Progenitor cell of endocrine pancreas (in vitro differentiated cells): ENCODE results near the gene TMEM130. TPM values are rescaled to one million over a fixed set of nuclear protein-coding genes. Genes with fewer than 3 reads are reported as not detected.

Experiments used
- DNase-seq: peaks from one replicate; pipeline ENCODE4 v3.0.0; 2021; ENCODE audit warnings: low spot score; ENCODE audit not compliant: unreplicated experiment
- H3K27ac Mint-ChIP-seq: 2 replicates; pipeline ENCODE4 v1.8.0; 2021; ENCODE audit warnings: mild to moderate bottlenecking, moderate library complexity, mixed read lengths
- H3K27me3 Mint-ChIP-seq: 2 replicates; pipeline ENCODE4 v1.8.0; 2021; ENCODE audit warnings: mixed read lengths
- H3K36me3 Mint-ChIP-seq: 2 replicates; pipeline ENCODE4 v1.8.0; 2022; ENCODE audit warnings: mixed read lengths; ENCODE audit not compliant: insufficient read depth
- H3K4me1 Mint-ChIP-seq: 2 replicates; pipeline ENCODE4 v1.8.0; 2021; ENCODE audit warnings: low read depth, mixed read lengths
- H3K4me3 Mint-ChIP-seq: 2 replicates; pipeline ENCODE4 v1.8.0; 2021; ENCODE audit warnings: low read depth, mild to moderate bottlenecking, moderate library complexity, mixed read lengths
- H3K9me3 Mint-ChIP-seq: 2 replicates; pipeline ENCODE4 v1.8.0; 2021; ENCODE audit warnings: low read depth, mixed read lengths
- total RNA-seq: library from RNA; stranded (reverse); gene quantifications from 2 replicates; pipeline ENCODE4 v1.2.1, GENCODE V29; 2021
- TF ChIP-seq, protein P1 (sequence below): fragments of 200-600 bp; sonication (generic); IDR thresholded peaks from one replicate; pipeline ENCODE4 v1.5.0; 2021; ENCODE audit warnings: antibody characterized with exemption, mild to moderate bottlenecking; ENCODE audit not compliant: unreplicated experiment

TMEM130 gene
- total RNA-seq, 1 donor from 2014 or later, result 0.60 TPM

- H3K4me3 Mint-ChIP-seq, result no peak overlapping the region
- H3K27me3 Mint-ChIP-seq, result no peaks in the 10 kb centered on the region
- DNase-seq, result no peak
- peaks cover 4% of the 10 kb centered on the region for H3K4me1 Mint-ChIP-seq
- H3K36me3 Mint-ChIP-seq, result peaks cover 3% of the 10 kb centered on the region
- peaks cover 3% of the 10 kb centered on the region for H3K9me3 Mint-ChIP-seq
- TF ChIP-seq, protein P1, sequence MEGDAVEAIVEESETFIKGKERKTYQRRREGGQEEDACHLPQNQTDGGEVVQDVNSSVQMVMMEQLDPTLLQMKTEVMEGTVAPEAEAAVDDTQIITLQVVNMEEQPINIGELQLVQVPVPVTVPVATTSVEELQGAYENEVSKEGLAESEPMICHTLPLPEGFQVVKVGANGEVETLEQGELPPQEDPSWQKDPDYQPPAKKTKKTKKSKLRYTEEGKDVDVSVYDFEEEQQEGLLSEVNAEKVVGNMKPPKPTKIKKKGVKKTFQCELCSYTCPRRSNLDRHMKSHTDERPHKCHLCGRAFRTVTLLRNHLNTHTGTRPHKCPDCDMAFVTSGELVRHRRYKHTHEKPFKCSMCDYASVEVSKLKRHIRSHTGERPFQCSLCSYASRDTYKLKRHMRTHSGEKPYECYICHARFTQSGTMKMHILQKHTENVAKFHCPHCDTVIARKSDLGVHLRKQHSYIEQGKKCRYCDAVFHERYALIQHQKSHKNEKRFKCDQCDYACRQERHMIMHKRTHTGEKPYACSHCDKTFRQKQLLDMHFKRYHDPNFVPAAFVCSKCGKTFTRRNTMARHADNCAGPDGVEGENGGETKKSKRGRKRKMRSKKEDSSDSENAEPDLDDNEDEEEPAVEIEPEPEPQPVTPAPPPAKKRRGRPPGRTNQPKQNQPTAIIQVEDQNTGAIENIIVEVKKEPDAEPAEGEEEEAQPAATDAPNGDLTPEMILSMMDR, result no peak
- H3K27ac Mint-ChIP-seq, result peak overlapping the region; percentile 77
Measured at GRCh38 chr7:98821348-98821747, 48.5 kb downstream of the TMEM130 start.

DNA sequence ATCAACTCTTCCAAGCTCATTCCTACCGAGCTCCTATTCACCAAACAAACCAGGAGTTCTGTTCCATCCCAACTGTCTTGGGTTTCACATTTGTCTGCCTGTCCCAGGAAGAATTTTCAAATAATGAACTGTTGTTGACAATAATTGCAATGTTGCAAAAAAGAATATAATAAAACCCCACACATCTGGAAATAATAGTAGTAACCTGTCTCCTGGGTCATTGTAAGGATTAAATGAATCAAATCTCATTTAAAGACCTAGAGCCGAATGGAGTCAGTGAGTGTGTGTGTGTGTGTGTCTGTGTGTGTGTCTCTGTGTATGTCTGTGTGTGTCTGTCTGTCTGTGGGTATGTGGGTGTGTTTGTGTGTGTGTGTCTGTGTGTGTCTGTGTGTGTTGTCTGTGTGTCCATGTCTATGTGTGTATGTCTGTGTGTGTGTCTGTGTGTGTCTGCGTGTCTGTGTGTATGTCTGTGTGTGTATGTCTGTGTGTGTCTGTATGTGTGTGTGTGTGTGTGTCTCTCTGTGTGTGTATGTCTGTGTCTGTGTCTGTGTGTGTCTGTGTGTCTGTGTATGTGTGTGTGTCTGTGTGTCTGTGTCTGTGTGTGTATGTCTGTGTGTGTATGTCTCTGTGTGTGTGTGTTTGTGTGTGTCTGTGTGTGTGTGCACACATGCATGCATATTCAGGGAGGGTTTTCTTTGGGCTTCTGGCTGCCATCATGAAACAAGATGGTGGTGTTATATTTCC is 52.7 kb downstream of the TMEM130 start:
- Mint-ChIP-seq H3K27ac (no peak overlapping the region), H3K4me1 (peaks cover 4% of the 10 kb centered on the region), H3K36me3 (peaks cover 3% of the 10 kb centered on the region), H3K27me3 (peaks cover 4% of the 10 kb centered on the region), H3K9me3 (peaks cover 3% of the 10 kb centered on the region), H3K4me3 (no peak overlapping the region)
- no peak for DNase-seq
- TF ChIP-seq, protein P1, result no peak

DNA sequence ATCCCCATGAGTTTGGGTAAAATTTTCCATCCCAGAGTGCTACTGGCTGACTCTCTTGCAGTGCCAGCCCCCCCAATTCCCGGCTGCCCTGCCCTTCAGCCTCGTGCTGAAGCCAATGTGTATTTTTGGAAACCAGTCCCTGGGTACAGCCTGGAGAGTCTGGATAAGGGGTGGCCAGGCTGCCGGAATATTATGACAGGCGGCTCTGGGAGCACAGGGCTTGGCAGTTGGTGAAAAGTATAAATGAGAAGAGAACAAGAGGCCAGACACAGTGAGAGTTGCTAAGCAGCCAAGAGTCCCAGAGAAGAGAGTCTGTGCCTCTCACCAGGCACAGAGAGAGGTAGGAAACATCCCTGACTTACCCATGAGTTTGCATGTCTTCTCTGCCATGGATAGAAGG is 53.6 kb downstream of the TMEM130 start:
- H3K36me3 Mint-ChIP-seq, result peaks cover 3% of the 10 kb centered on the region
- no peak for DNase-seq
- H3K9me3 Mint-ChIP-seq, result peaks cover 3% of the 10 kb centered on the region
- peaks cover 4% of the 10 kb centered on the region for H3K27me3 Mint-ChIP-seq
- no peak overlapping the region for H3K4me3 Mint-ChIP-seq
- TF ChIP-seq, protein P1, result no peak
- no peak overlapping the region for H3K27ac Mint-ChIP-seq
- peaks cover 4% of the 10 kb centered on the region for H3K4me1 Mint-ChIP-seq

DNA sequence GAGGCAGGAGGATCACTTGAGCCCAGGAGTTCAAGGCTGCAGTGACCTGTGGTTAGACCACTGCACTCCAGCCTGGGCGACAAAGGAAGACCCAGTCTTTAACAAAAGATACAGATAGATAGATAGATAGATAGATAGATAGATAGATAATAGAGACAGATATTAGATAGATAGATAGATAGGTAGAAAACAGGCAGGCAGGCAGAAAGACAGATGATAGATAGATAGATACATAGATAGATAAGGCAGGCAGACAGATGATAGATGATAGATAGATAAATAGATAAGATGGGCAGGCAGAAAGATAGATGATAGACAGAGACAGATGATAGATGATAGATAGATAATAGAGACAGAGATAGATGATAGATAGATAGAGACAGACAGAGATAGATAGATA is 54.5 kb downstream of the TMEM130 start:
- peaks cover 3% of the 10 kb centered on the region for H3K9me3 Mint-ChIP-seq
- H3K27ac Mint-ChIP-seq, result no peak overlapping the region
- no peak for DNase-seq
- H3K36me3 Mint-ChIP-seq, result peaks cover 3% of the 10 kb centered on the region
- peaks cover 4% of the 10 kb centered on the region for H3K27me3 Mint-ChIP-seq
- TF ChIP-seq, protein P1, result no peak
- H3K4me1 Mint-ChIP-seq, result peaks cover 4% of the 10 kb centered on the region
- H3K4me3 Mint-ChIP-seq, result no peak overlapping the region

DNA sequence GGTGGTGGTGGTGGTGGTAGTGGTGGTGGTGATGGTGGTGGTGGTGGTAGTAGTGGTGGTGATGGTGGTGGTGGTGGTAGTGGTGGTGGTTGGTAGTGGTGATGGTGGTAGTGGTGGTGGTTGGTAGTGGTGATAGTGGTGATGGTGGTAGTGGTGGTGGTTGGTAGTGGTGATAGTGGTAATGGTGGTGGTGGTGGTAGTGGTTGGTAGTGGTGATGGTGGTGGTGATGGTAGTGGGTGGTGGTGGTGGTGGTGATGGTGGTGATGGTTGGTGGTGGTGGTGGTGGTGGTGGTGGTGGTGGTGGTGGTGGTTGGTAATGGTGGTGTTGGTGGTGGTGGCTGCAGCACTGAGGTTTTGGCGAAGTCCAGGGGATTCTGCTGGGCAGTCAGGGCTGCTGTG is 58.5 kb downstream of the TMEM130 start:
- no peaks in the 10 kb centered on the region for H3K4me1 Mint-ChIP-seq
- no peaks in the 10 kb centered on the region for H3K36me3 Mint-ChIP-seq
- no peak overlapping the region for H3K4me3 Mint-ChIP-seq
- TF ChIP-seq, protein P1, result no peak
- no peak overlapping the region for H3K27ac Mint-ChIP-seq
- H3K27me3 Mint-ChIP-seq, result peaks cover 7% of the 10 kb centered on the region
- no peak for DNase-seq
- no peaks in the 10 kb centered on the region for H3K9me3 Mint-ChIP-seq
